HTERT RPE-1 (cell line): ENCODE data around the gene OSTM1.
"Not testable (repeated sequence)": the region's sequence is repeated elsewhere in the genome, so short reads cannot be mapped to it uniquely, and the experiment has no call there.

Experiments used
- in situ Hi-C: fragments of 300-500 bp; cut with MboI; formaldehyde crosslinking; loops from 4 replicates; pipeline ENCODE4 v1.14.3; 2020; ENCODE audit warnings: low sequenced_read_pairs

OSTM1 gene

DNA sequence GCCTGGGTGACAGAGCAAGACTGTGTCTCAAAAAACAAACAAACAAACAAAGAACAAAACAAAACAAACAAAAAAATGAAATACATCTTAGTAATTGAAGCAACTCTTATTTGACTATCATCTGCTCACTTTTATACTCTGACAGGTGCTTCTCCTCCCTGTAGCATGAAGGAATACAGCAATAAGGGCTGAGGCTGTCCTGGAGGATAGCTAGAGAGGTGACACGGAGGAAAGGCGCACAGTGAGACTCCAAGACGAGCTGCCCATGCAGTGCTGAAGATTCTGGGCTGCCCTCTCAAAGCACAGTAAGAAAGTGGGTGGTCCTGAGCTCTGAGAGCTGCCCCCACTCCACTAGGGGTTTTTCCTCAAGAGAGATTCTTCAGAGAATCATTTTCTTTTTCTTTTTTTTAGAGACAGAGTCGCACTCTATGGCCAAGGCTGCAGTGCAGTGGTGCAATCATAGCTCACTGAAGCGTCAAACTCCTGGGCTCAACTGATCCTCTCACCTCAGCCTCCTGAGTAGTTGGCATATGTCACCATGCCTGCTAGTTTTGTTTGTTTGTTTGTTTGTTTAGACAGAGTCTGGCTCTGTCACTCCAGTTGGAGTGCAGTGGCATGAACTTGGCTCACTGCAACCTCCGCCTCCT lies 50.0 kb downstream of the OSTM1 start:
- in situ Hi-C loops = no loop called here

DNA sequence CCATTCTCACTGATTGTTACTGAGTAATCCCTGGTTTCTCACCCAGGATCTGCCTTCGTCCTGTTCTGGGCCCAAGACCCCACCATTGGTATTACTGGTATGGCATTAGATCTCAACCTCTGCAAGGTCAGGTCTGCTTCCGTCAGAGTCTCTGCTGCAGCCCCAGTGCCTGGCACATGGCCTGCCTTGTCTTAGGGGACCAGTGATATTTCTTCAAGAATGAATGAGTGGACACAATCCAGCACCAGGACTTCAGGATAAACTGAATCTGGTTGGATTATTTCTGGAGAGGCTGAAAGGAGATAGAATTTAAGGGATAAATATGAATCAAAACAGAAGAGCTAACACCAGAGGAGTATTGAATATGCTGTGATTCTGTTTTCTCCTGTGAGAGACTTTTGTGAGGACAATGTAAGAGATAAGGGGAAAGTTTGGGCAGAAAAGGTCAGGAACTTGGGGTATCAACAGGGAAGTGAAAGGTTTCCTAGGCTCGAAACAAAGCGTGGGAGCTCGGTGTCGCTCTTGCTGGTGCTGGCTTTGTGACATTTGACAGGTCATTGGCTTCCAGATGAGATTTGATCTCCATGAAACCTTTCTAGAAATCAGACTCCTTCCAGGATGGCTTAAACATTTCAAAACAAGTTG lies 53.9 kb downstream of the OSTM1 start:
- in situ Hi-C loops = no loop called here

DNA sequence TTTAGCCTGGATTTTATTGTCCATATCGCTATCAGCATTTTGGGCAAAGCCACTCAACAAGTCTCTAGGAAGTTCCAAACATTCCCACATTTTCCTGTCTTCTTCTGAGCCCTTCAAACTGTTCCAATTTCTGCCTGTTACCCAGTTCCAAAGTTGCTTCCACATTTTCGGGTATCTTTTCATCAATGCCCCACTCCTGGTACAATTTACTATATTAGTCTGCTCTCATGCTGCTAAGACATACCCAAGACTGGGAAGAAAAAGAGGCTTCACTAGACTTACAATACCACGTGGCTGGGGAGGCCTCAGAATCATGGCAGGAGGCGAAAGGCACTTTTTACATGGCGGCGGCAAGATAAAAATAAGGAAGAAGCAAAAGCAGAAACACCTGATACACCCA lies 58.3 kb downstream of the OSTM1 start:
- in situ Hi-C loops = not testable (repeated sequence)

DNA sequence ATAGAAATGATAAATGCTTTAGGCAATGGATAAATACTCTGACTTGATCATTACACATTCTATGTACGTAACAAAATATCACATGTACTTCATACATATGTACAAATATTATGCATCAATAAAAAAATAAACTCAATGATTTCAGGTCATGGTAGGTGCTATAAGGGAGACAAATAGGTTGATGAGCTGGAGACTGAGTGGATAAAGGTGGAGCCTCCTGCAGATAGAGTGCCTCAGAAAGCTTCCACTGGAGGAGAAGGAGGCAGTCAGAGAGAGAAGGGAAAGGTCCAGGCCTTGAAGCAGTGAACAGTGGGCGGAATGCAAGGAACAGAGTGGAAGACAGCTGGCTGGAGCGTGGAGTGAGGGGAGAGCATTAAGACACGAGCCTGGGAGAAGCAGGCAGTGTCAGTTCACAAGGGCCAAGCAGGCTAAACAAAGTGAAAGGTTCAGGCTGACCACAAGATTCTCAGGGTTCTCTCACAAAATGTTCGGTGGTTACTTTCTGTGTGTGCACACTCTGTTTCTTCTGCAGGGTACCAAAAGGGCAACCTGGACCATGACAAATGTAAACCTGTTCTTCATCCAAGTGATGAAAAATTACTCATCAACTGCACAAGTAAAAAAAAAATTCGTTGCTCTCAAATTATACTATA lies 60.6 kb downstream of the OSTM1 start:
- in situ Hi-C loops = no loop called here

DNA sequence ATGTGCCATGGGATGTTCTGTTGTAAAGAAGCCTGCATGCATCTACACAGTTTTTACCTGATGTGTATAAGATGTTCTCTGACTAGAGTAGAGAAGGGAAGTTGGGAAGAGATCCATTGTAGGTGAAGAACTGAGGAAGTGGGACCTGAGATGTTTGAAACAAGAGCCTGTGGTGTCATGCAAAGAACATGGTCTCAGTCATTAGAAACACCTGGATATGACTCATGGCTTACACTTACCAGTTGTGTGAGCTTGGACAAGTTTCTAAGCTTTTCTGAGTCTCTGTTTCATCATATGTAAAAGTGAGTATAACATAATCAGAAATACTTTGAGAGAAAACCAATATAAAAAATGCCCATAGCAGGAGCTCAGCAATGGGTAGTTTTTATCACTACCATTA lies 64.6 kb downstream of the OSTM1 start:
- in situ Hi-C loops = no loop called here

DNA sequence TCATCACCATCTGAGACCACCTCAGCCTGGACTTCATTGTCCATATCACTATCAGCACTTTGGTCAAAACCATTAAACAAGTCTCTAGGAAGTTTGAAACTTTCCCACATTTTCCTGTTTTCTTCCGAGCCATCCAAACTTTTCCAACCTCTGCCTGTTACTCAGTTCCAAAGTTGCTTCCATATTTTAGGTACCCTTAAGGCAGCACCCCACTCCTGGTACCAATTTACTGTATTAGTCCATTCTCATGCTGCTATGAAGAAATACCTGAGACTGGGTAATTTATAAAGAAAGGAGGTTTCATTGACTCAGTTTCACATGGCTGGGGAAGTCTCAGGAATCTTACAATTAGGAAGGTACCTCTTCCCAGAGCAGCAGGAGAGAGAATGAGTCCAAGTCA lies 65.3 kb downstream of the OSTM1 start:
- in situ Hi-C loops = not testable (repeated sequence)

DNA sequence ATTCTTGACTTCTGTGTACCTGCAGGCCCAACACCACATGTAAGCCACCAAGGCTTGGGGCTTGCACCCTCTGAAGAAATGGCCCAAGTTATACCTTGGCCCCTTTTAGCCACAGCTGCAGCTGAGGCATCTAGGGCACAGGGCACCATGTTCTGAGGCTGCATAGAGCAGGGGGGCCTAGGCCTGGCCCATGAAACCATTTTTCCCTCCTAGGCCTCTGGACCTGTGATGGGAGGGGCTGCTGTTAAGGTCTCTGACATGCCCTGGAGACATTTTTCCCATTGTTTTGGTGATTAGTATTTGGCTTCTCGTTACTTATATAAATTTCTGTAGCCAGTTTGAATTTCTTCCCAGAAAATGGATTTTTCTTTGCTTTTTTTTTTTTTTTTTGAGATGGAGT lies 66.2 kb downstream of the OSTM1 start:
- in situ Hi-C loops = no loop called here

DNA sequence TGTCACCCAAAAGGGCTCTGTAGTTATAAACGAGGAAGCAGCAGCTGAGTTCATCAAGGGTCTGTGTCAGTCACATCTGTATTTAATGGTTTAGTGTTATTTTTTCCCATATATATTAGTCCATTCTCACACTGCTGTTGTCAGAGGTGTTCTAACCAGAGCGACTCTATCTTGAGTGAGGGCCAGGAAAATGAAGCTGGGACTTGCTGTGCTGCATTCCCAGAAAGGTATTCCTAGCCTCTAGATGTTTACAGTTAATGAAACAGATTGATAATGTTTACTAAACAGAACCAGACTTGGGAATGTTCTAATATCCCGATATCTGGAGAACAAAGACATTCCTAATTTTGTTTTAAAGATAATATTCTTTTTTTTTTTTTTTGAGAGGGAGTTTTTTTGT lies 68.6 kb downstream of the OSTM1 start:
- in situ Hi-C loops = no loop called here

DNA sequence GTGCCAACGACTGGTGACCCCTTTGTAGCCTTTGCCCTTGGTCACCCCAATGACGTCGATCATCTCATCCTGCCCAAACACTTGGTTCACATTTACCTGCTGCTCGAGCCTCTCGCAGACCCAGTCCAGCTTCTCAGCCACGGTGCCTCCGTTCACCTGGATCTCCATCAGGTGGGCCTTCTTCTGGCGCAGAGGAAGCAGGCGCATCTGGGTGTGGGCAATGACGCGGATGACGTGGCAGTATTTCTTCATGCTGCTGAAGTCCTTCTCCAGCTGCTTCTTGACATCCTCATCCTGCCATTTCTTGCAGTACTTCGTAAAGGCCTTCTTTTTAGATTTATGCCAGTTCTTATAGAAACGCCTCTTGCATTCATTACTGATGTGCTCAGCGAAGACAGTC lies 69.7 kb downstream of the OSTM1 start:
- in situ Hi-C loops = no loop called here

DNA sequence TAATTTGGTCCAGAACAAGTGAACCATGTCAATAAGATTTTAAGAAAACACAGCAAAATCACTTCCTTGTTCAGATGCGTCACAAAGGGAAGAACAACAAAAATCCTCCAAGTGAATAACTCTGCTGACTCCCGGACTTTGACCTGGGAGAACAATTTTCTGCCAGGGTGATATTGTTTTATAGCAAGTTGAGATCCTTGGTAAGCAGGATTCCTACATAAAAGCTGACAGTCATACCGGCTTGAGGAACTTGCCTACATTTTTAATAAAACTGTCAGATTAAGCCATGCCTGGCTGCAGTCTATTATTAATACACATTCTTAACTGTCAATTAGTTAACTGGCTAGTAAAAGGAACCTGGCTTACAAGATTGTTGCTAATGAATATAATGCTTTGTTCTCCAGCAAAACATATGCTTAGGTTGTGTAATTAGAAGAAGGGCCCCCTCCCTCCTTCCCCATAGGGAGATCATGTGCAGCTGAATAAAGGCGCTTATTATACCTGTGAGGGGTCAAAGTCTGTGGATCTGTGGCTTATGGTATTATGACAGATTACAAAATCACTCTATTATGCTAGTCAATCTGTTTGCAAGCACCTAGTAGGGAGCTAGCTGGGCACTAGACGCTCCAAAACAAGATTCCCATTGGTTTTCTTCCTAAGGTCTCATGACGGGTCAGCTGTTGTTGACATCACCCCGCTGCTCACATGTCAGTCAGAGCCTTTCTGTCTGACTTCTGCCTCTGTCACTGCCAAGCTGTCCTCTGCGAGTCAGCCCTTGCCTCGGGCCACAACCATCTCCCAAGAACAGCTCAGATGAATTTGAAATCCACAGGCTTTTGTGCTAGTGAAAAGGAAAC lies 71.9 kb downstream of the OSTM1 start:
- in situ Hi-C loops = no loop called here

DNA sequence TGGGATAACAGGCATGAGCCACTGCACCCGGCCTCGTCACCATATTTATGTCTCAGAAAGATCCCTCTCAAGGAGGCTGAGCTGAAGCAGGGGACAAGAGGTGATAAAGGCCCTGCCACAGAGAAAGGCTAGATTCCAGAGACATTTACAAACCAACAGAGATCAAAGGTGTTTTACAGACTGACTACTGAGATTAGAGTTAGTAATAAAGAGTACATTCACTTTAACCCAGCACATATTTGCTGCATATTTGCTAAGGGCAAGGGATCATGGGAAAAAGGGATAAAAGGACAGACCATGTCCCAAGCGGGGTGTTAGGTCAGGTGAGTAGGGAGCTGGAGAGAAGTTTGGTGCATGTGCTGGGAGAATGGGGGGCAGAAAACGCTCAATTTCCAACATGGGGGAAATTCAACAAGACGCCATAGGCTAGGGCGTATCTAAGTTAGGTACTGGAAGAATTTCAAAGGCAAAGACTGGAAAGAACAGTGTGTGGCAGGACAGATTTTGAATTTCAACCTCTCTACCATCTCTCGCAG lies 72.8 kb downstream of the OSTM1 start:
- in situ Hi-C loops = no loop called here

DNA sequence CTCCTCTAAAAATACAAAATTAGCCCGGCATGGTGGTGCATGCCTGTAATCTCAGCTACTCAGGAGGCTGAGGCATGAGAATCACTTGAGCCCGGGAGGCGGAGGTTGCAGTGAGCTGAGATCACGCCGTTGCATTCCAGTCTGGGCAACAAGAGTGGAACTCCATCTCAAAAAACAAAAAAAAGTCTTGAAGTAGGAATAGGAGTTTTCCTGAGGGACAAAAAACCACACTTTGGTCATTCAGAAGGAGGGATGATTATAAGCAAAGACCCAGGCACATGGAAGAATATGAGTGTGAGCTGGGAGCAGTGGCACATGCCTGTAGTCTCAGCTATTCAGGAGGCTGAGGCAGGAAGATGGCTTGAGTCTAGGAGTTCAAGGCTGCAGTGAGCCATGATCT lies 74.3 kb downstream of the OSTM1 start:
- in situ Hi-C loops = not testable (repeated sequence)

DNA sequence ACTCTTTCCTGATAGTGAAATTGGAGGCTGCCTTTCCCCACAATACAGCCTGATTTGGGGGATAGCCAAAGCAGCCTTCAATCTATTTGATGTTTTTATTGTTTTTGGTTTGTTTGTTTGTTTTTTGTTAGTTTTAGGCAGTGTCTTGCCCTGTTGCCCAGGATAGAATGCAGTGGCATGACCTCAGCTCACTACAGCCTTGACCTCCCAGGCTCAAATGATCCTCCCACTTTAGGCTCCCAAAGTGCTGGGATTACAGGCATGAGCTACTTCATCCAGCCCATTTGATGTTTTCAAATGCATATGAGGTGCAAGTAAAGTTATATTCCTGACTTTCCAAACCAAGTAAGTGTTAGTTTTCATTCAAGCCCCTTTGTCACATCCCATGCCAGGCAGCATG lies 75.2 kb downstream of the OSTM1 start:
- in situ Hi-C loops = no loop called here

DNA sequence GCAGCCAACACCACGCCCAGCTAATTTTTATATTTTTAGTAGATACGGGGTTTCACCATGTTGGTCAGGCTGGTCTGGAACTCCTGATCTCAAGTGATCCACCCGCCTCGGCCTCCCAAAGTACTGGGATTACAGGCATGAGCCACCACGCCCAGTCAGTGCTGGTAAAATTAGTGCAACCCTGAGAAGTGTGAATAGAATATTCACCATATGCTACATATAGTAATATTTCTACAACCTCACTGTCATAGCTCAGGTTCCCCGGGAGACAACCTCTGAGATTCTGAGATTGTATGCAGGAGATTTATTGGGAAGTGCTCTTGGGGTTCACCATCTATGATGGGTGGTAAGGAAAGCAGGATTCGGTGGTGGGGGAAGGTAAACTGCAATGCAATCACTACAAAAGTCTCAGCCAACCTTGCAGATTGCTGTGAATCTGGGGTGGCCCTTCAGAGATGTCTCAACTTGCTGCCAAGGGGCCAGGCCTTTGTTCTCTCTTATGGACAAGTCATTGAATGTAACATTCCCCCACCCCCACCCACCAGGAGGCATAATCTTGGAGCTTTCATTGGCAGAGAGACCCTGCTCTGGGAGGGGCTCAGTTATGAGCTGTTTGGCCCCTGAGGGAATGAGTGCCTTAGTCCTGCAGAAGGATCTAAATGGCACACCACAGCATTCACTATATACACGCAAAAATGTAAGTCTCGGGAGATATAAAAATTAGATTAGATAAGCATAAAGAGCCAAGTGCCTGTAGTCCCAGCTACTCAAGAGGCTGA lies 82.6 kb downstream of the OSTM1 start:
- in situ Hi-C loops = no loop called here
